Activated CD4-positive, alpha-beta T cell treated with anti-CD3 and anti-CD28 coated beads for 1 hour (primary cell): ENCODE measurements around the gene CPEB3.
"Not testable (repeated sequence)": the region's sequence is repeated elsewhere in the genome, so short reads cannot be mapped to it uniquely, and the experiment has no call there.

Experiments
- DNase-seq: peaks from one replicate; pipeline ENCODE4 v3.0.0-alpha.2; 2020

The CPEB3 gene

GRCh38 chr10:92134049-92134448 is 156.8 kb downstream of the CPEB3 start:
- not testable (repeated sequence) for DNase-seq

GRCh38 chr10:92131275-92131820 is 159.5 kb downstream of the CPEB3 start:
- DNase-seq = no peak

- no peak for DNase-seq
Observed at GRCh38 chr10:92130622-92131274, 160.1 kb downstream of the CPEB3 start.

- no peak for DNase-seq
Observed at GRCh38 chr10:92126100-92126650, 164.7 kb downstream of the CPEB3 start.

GRCh38 chr10:92125144-92125543 is 165.7 kb downstream of the CPEB3 start:
- DNase-seq = no peak

GRCh38 chr10:92124616-92125143 is 166.2 kb downstream of the CPEB3 start:
- DNase-seq = no peak

DNA sequence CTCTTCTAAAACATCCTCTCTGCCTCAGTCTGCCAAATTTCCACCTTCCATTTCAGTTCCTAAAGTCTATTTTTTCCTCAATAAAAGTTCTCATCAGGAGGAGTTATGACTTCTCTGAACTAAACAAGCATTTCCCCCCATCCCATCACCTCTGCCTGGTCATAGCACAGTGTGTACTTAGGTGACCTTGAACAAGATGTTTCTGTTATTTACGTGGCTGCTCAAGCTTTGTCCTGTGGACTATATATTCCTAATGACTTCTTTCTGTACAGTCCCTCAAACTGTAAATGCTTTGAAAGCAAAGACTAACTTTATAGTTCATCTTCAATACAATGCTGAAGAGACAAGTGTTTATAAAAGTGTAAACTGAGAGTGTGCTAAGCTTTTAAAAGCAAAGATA is 166.9 kb downstream of the CPEB3 start:
- DNase-seq = no peak

DNA sequence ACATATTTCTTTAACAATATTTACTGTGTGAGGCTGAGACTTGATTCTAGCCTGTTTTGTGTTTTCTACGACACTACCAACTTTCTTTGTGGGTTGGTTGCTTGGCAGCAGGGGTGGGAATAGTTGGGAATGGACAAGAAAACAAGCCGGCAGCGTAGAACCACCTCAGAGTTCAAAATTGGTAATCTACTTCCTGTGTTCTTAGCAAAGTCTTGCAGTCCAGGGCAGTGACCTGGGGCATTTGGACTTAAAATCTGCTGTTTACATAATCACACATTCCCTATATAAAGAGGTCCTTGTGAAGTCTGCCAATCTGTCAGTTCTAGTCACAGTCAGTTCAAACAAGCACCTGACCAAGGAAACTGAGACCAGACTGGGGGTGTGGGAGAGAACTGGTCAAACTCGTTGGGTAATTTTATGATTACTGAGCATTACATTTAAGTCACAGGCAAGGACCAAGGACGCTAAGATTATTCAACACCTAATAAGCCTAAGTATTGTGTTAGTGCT is 167.9 kb downstream of the CPEB3 start:
- DNase-seq = no peak

DNA sequence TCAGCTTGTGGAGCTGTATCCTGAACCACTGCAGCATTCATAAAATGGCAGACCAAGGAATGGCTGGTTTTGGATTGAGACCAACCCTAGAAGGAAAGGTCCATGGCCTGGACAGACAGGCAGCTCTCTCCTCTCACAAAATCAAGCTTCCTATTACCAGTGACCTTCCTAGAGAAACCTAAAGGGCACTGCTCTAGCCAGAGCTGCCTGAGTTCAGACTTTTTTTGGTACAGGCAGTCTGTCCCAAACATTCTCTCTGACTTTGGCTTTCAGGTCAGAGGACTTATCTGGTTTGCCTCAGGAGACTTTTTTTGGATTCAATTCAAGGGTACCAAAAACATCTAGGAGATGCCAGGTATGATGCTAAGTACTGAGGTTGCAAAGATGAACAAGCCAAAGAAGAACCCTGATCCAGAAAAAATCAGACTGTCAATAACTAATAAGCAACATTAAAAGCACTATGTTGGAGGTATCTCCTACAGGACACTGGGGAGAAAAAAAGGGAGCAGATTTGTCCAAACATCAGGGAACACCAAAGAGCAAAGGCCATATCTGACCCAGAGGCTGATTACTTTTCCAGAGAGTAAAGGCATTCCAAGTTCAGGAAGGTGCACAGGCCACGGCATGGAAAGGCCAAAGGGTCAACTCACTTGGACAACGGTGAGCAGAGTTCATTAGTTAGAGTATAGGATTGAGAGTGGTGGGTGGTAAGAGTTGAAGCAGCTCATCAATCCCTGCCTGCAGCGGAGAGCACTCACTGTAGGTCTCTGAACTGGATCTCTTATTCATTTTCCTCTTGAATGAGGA is 169.0 kb downstream of the CPEB3 start:
- no peak for DNase-seq

- no peak for DNase-seq
Observed at GRCh38 chr10:92119340-92119739, 171.5 kb downstream of the CPEB3 start.

DNA sequence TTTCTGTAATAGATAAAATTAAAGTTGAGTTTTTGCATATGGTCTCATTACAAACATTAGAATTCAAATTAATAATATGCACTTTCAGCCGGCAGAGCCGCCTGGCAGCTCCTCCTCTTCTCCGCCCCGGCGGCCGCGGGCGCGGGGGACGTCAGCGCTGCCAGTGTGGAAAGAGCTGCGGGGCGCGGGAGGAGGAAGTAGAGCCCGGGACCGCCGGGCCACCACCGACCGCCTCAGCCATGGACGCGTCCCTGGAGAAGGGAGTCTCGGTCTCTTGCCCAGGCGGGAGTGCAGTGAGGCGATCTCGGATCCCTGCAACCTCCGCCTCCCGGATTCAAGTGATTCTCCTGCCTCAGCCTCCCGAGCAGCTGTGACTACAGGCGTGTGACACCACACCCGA is 176.0 kb downstream of the CPEB3 start:
- DNase-seq = not testable (repeated sequence)

GRCh38 chr10:92113911-92114600 is 176.8 kb downstream of the CPEB3 start:
- no peak for DNase-seq

DNA sequence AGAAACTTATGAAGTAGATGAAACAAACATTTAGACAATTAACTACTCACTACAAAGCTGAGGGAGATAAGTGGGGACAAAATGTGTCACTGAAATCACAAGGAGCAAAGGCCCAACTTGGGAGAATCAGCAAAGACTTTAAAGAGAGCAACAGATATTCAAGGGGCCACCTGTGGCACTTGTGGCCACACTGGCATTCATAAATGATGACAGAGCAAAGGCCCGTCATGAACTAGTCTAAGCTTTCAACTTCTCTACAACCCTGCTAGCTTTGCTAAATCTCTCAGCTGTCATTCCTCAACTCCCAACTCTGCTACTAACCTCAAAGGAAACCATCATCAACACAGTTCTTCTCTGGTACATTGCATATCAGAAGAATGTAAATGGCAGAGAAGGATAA is 178.4 kb downstream of the CPEB3 start:
- DNase-seq = no peak

DNA sequence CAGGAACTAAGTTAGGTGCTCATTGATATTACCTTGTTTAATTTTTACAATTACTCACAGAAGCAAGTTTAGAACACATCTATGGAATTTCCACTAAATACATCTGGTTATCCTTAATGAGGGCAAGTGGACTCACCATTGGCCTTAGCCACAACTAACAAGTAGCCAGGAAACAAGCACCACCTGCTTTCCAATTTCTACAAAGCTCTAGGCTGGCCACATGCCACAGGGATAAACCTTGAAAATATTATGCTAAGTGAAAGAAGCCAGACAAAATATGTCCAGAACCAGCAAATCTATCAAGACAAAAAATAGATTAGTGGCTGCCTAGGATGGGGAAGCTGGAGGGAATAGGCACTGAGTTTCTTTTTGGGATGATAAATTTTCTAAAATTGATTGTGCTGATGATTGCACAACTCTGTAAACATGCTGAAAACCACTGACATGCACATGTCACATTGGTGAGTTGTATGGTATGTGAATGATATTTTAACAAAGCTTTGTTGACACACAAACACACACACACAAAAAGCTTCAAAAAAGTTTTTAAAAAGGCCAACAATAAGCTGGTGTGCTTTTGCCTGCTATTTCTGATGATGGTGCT is 179.4 kb downstream of the CPEB3 start:
- DNase-seq = no peak

GRCh38 chr10:92110039-92110794 is 180.7 kb downstream of the CPEB3 start:
- no peak for DNase-seq

DNA sequence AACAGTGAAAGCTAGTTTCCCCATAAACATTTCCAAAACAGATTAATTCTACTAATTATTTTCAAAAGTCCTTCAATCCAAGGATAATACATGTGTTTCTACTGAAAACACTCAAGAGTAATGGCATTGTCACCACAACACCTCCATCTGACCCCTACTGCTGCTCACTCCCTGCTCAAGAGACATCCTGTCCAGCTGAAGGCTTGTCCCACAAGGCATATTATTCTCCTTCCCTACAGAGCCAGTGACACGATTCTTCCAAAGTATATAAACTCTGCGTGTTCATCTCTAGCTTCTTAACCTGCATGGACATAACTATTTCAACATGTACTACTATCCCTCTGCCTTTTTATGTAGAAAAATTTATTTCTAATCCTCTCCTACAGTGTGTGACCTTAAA is 182.1 kb downstream of the CPEB3 start:
- DNase-seq = no peak

- no peak for DNase-seq
Observed at GRCh38 chr10:92108120-92108519, 182.8 kb downstream of the CPEB3 start.

DNA sequence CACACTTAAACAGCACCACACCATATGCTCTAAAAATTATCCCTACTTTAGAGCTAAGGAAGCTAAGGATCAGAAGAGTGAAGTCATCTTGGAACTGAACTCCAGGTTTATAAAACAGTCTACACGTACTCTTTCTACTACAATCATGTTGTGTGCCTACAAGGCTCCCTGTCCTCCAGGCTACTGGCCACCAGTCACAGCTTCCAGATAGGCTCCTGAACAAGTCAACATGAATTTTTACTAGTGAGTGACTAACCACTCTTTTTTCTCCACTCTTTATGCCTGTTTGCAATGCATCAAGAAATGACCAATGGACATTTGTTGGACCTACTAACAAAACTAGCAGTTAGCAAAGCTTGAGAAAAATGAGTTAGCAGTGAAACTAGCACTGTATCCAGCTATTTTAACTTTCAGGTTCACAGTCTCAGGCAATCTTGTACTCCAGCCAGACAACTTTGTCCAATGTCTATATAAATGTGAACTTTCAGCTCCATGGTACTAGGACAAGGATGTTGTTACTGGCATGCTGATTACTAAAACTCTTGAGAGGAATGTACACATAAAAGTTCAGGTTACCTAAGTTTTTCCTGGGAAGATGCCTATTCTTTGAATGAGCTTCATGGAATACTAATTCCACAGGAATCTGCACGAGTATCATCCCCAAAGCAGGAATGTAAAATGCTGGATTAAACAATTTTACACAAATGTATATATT is 187.3 kb downstream of the CPEB3 start:
- DNase-seq = no peak

- DNase-seq = no peak
Observed at GRCh38 chr10:92102601-92103213, 188.2 kb downstream of the CPEB3 start.

DNA sequence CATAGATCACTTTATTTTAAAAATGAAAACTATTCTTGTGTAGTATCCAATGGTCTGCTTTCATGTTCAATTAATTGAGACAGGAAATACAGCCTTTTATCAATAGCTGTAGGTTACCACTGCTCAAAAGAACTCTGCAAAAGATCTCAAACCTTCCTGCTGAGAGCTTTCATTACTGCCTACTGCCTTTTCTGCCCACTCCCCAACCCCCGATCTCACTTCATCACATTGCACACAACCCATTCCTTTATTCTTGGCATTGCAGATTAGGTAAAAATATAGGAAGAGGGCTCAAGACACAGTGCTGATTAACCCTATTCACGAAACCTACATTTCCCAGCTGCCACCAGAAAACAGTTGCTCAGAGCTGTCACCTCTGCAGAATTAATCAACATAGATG is 195.9 kb downstream of the CPEB3 start:
- no peak for DNase-seq
